OCI-LY7 (cell line): ENCODE results near the gene PLEKHA3.

Experiments used
- EZH2phosphoT487 ChIP-seq: fragments of 200-600 bp; sonication (generic); IDR thresholded peaks from 2 replicates; pipeline ENCODE4 v1.6.1; 2018; ENCODE audit warnings: low read depth, borderline replicate concordance, mild to moderate bottlenecking, mixed run types, antibody characterized with exemption, low read length, moderate library complexity, mixed read lengths
- TF ChIP-seq, protein P1 (sequence below): fragments of 200-600 bp; sonication (generic); conservative IDR thresholded peaks from 2 replicates; pipeline ENCODE4 v1.5.1; 2014; ENCODE audit warnings: mild to moderate bottlenecking, antibody characterized with exemption, low read length, moderate library complexity, mixed read lengths

DNA sequence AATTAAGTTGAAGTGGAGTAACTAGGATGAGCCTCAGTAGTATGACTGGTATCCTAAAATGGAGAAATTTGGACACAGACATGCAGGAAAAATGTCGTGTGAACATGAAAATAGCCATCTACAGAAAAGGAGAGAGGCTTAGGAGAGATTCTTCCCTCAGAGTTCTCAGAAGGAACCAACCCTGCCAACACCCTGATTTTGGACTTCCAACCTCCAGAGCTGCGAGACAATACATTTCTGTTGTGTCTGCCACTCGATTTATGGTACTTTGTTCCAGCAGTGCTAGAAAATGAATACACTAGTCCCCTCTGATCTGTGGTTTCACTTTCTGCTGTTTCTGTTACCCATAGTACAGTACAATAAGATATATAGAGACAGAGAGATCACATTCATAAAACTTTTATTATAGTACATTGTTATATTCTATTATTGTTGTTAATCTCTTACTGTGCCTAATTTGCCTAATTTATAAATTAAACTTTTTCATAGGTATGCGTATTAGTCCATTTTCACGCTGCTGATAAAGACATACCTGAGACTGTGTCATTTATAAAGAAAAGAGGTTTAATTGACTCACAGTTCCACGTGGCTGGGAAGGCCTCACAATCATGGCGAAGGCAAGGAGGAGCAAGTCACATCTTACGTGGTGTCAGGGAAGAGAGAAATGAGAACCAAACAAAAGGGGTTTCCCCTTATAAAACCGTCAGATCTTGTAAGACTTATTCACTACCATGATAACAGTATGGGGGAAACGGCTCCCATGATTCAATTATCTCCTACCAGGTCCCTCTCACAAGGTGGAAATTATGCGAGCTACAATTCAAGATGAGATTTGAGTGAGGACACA is 41.3 kb downstream of the PLEKHA3 start:
- TF ChIP-seq, protein P1, sequence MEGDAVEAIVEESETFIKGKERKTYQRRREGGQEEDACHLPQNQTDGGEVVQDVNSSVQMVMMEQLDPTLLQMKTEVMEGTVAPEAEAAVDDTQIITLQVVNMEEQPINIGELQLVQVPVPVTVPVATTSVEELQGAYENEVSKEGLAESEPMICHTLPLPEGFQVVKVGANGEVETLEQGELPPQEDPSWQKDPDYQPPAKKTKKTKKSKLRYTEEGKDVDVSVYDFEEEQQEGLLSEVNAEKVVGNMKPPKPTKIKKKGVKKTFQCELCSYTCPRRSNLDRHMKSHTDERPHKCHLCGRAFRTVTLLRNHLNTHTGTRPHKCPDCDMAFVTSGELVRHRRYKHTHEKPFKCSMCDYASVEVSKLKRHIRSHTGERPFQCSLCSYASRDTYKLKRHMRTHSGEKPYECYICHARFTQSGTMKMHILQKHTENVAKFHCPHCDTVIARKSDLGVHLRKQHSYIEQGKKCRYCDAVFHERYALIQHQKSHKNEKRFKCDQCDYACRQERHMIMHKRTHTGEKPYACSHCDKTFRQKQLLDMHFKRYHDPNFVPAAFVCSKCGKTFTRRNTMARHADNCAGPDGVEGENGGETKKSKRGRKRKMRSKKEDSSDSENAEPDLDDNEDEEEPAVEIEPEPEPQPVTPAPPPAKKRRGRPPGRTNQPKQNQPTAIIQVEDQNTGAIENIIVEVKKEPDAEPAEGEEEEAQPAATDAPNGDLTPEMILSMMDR = no peak
- TF ChIP-seq EZH2phosphoT487 = no peak
